GM04503 (cell line): Measurements from ENCODE around the gene KEL.

ENCODE experiments used
- DNase-seq: peaks from one replicate; pipeline ENCODE4 v3.0.0-alpha.2; 2012; ENCODE audit warnings: low read depth

The KEL gene

DNA sequence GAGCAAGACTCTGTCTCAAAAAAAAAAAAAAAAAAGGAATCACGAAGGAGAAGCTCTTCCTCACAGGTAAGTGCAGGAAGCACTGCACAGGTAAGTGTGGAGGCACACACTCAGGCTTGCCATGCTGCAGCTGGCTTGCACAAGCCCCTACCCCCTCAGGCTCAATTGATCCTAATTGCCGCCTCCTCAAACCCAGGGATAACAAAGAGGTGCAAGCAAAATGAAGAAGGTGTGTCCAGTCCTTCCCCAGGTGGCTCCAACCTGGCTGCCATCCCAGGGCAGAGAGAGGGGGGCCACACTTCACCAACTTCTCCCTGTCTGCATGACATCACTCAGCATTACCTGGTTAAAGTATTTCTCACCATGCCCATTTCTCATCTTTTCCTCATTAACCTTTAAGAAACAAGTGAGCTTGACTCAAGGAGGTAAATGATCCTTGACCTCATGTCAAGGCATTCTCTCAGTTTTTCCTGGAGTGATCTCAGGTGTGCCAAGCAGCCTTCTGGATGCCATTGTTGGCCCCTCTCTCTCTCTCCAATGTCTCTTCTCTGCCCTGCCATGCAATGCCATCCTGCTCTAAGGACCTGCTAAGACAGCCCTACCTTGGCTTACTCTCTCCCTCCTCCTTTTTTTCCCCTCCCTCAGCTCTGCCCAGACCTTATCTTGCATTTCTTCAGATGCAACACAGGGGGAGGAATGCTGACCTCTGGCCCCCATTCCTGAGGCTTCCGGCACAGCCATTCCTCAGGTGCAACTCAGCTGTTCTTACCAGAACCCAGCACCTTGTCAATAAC is 63.6 kb downstream of the KEL start:
- no peak for DNase-seq

DNA sequence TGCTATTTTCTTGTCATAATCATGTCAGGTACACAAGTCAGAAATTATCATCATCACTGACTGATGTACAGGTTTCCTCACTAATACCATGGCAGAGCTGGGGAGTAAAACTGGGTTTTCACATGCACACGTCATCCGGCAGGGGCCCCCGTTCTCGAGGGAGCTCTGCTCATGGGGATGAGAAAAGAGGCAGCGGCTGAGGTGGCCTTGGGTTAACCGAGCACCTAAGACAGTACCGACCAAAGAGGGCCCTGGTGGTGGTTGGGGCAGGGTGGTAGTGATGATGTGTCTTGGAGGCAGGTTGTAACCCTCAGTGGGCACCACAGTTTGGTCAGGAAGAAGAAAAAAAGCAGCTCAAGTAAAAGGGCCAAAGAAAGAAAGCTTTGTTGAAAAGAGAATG is 64.5 kb downstream of the KEL start:
- DNase-seq, result no peak

DNA sequence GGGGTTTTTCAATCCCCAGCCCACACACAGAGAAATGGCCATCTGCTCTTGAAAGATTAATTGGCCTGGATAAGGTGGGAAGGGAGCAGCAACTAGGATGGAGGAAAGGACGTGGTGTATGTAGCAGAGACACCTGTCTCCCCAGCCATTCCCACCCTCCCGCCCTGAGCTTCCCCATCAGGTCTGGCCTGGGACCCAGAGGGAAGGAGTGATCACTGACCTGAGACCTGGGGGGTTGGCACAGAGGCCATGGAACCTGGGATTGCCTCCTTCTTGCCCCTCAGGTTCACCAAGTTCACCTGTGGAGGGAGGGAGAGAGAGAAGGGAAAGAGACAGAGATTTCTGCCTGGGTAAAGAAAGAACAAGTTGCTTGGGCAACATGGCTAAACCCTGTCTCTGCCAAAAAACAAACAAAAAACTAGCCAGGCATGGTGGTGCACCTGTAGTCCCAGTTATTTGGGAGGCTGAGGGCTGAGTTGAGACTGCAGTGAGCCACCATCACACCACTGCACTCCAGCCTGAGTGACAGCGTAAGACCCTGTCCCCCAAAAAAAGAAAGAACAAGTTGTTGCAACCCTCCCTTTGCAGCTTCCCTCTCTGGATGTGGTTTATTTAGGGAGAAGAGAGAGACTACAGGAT is 65.3 kb downstream of the KEL start:
- no peak for DNase-seq

DNA sequence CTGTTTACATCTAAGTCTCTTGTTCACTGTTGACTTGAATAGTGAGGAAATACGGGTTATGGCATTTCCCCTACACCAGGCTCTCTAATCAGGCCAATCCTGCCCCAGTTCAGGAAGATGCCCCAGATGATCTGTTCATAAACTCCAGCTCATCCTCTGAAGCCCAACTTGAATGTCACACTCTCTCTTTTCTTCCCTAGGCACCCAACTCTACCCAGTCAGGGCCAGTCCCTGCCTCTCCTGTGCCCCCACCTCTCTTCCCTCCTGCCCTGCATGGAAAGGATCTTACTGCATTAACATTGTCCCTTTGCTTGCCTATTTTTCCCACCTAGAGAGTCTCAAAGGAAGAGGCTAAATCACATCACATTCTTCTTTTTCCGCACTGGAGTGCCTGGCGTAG is 66.0 kb downstream of the KEL start:
- DNase-seq, result no peak

- no peak for DNase-seq
Measured at GRCh38 chr7:142894985-142895593, 67.1 kb downstream of the KEL start.

- no peak for DNase-seq
Measured at GRCh38 chr7:142894112-142894984, 67.8 kb downstream of the KEL start.

GRCh38 chr7:142892951-142893350 is 69.2 kb downstream of the KEL start:
- no peak for DNase-seq

DNA sequence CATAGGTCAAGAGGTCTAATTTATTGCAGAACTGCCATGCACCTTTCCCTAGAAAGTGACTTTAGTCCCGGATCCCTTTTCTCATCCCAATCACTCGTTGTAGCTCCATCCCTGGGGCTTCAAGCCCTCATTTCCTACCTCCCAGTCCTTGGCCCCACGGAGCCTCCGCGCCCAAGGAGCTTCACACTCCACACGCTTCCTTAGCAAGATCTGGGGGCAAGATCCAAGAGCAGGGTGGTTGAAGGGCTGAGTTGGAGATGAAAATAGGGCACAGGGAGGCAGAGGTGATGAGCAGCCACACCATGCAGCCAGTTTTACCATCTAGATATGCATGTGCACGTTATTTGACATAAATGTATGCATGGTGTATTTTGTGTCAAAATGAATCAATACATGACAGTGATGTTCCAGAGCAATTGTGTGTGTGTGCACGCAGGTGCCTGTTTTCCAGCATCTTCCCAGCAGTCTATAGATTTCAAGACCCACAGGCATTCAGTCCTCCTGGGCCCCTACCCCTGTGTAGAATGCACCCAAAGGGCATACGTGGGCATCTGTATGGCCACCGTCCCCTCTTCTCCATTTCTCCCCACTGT is 70.6 kb downstream of the KEL start:
- DNase-seq, result no peak
